HepG2 (cell line): ENCODE results near the gene FILIP1. TPM values are rescaled to one million over a fixed set of nuclear protein-coding genes. Genes with fewer than 3 reads are reported as not detected.

Experiments
- ATF7 ChIP-seq, 2 experiments: fragments of 450-650 bp in 1 of 2; sonication (generic) in 1 of 2; formaldehyde crosslinking in 1 of 2; IDR thresholded peaks; 2 replicates each; pipeline versions ENCODE4 v1.4.0 to v1.6.1; 2016 to 2020; ENCODE audit warnings: antibody characterized with exemption in 1 of 2, mild to moderate bottlenecking in 1 of 2, missing genetic modification reagents in 1 of 2
- CBX1 ChIP-seq: IDR thresholded peaks from one replicate; pipeline ENCODE4 v1.6.1; 2016; ENCODE audit warnings: antibody characterized with exemption, low read depth
- HCFC1 ChIP-seq: fragments of 150-350 bp; IDR thresholded peaks from 2 replicates; pipeline ENCODE4 v1.6.1; 2014; ENCODE audit warnings: low read depth, low read length
- HIC2 ChIP-seq: sonication (generic); formaldehyde crosslinking; IDR thresholded peaks from 2 replicates; pipeline ENCODE4 v1.9.0; 2022; ENCODE audit warnings: low read depth, missing genetic modification reagents
- HINFP ChIP-seq: sonication (generic); formaldehyde crosslinking; IDR thresholded peaks from 2 replicates; pipeline ENCODE4 v1.4.0; 2020; ENCODE audit warnings: low read depth, mild to moderate bottlenecking, missing genetic modification reagents
- IRF1 ChIP-seq: sonication (generic); formaldehyde crosslinking; IDR thresholded peaks from 2 replicates; pipeline ENCODE4 v1.4.0; 2020; ENCODE audit warnings: low read depth, mild to moderate bottlenecking, missing genetic modification reagents
- KDM1A ChIP-seq: IDR thresholded peaks from 2 replicates; pipeline ENCODE4 v1.6.1; 2016; ENCODE audit warnings: missing compliant biosample characterization
- MAF1 ChIP-seq: sonication (generic); formaldehyde crosslinking; IDR thresholded peaks from 2 replicates; pipeline ENCODE4 v1.5.0; 2020; ENCODE audit warnings: missing genetic modification reagents, borderline replicate concordance
- MEF2D ChIP-seq: sonication (generic); formaldehyde crosslinking; IDR thresholded peaks from 2 replicates; pipeline ENCODE4 v1.5.1; 2020; ENCODE audit warnings: mild to moderate bottlenecking, missing genetic modification reagents
- RARA ChIP-seq: IDR thresholded peaks from 2 replicates; pipeline ENCODE4 v1.6.1; 2016; ENCODE audit warnings: missing genetic modification reagents, missing compliant biosample characterization
- RNF2 ChIP-seq: fragments of 450-650 bp; conservative IDR thresholded peaks from 2 replicates; pipeline ENCODE4 v1.6.1; 2016; ENCODE audit warnings: low read depth
- STAT5B ChIP-seq: sonication (generic); formaldehyde crosslinking; IDR thresholded peaks from 2 replicates; pipeline ENCODE4 v1.4.0; 2020; ENCODE audit warnings: missing genetic modification reagents
- TEF ChIP-seq: sonication (generic); formaldehyde crosslinking; IDR thresholded peaks from 2 replicates; pipeline ENCODE4 v1.5.0; 2020; ENCODE audit warnings: missing genetic modification reagents
- TFE3 ChIP-seq: IDR thresholded peaks from 2 replicates; pipeline ENCODE4 v1.6.1; 2016
- THAP7 ChIP-seq: sonication (generic); formaldehyde crosslinking; IDR thresholded peaks from 2 replicates; pipeline ENCODE4 v1.8.1; 2023; ENCODE audit warnings: mild to moderate bottlenecking, missing genetic modification reagents
- U2AF1 ChIP-seq: fragments of 200-400 bp; formaldehyde crosslinking; optimal IDR thresholded peaks from 2 replicates; pipeline ENCODE3; 2017; ENCODE audit warnings: mild to moderate bottlenecking, low read depth, low read length
- ZFP41 ChIP-seq: sonication (generic); formaldehyde crosslinking; IDR thresholded peaks from 2 replicates; pipeline ENCODE4 v1.4.0; 2020; ENCODE audit warnings: mild to moderate bottlenecking, missing genetic modification reagents, borderline replicate concordance
- ZNF232 ChIP-seq: sonication (generic); formaldehyde crosslinking; IDR thresholded peaks from 2 replicates; pipeline ENCODE4 v1.4.0; 2020; ENCODE audit warnings: missing genetic modification reagents, borderline replicate concordance
- ZNF234 ChIP-seq: sonication (generic); formaldehyde crosslinking; conservative IDR thresholded peaks from 2 replicates; pipeline ENCODE4 v1.5.1; 2020; ENCODE audit warnings: mild to moderate bottlenecking, missing genetic modification reagents
- ZNF296 ChIP-seq: sonication (generic); formaldehyde crosslinking; conservative IDR thresholded peaks from 2 replicates; pipeline ENCODE4 v1.5.0; 2020; ENCODE audit warnings: mild to moderate bottlenecking, missing genetic modification reagents
- ZNF512 ChIP-seq: sonication (generic); formaldehyde crosslinking; IDR thresholded peaks from 2 replicates; pipeline ENCODE4 v1.4.0; 2020; ENCODE audit warnings: mild to moderate bottlenecking, missing genetic modification reagents
- polyA plus RNA-seq, 8 experiments: library from polyadenylated mRNA; depleted of rRNA in 3 of 8; stranded (reverse) in 7 of 8; unstranded in 1 of 8; fragments of >200 nt; fragmentation: Illumina TruSeq in 4 of 8; extraction: Trizol in 4 of 8; gene quantifications; 2 replicates each; pipeline versions ENCODE4 v1.2.1 to v1.2.3, GENCODE V29; 2011 to 2016; ENCODE audit warnings: low read depth in 4 of 8, missing spikeins in 1 of 8, mixed read lengths in 1 of 8; ENCODE audit not compliant: insufficient read depth in 1 of 8
- total RNA-seq, 5 experiments: library from RNA; depleted of rRNA; stranded (reverse); fragments of >200 nt; fragmentation: Illumina TruSeq; extraction: Trizol; gene quantifications; 2 replicates each; pipeline ENCODE4 v1.2.3, GENCODE V29; 2016; ENCODE audit warnings: low read depth in 1 of 5

Gene FILIP1
- total and polyA plus RNA-seq, 2 of the 13 experiments (the other 11 are each of a cell fraction or from before 2014, with no cell fraction given): not detected

GRCh38 chr6:75284632-75285282, 208.8 kb downstream of the FILIP1 start, which contains the start of gene TMEM30A (continued):
- TF ChIP-seq THAP7 (CRISPR knock-in tag): no peak
- TF ChIP-seq MAF1: no peak
- TF ChIP-seq IRF1 (CRISPR knock-in tag): 0 out of 2 replicates have a peak, but pooled peaks have one; percentile 55
- TF ChIP-seq HINFP: peak; percentile 42; the same call in 1 of the 2 replicates
- peak; percentile 77 for TF ChIP-seq MEF2D (CRISPR knock-in tag)
- no peak for TF ChIP-seq HIC2 (CRISPR knock-in tag)
- TF ChIP-seq RNF2: peak; percentile 73; the same call in 1 of the 2 replicates
- TF ChIP-seq ZNF232 (CRISPR knock-in tag): no peak
- peak; percentile 39; the same call in 1 of the 2 replicates for TF ChIP-seq HCFC1
- no peak for TF ChIP-seq STAT5B (CRISPR knock-in tag)
- no peak for TF ChIP-seq ZFP41 (CRISPR knock-in tag)
- TF ChIP-seq ZNF234 (CRISPR knock-in tag): no peak
- no peak for TF ChIP-seq ATF7 (IDR thresholded peaks at IDR 0.05)
- 0 out of 2 replicates have a peak, but pooled peaks have one; percentile 21 for TF ChIP-seq ATF7 (CRISPR knock-in tag; IDR thresholded peaks at IDR 0.05)
- no peak for TF ChIP-seq ZNF296 (CRISPR knock-in tag)
- no peak for TF ChIP-seq CBX1
- TF ChIP-seq U2AF1: no peak
- peak; percentile 17; the same call in 1 of the 2 replicates for TF ChIP-seq KDM1A (CRISPR knock-in tag)
- TF ChIP-seq TEF: no peak
- peak; percentile 58 for TF ChIP-seq TFE3 (CRISPR knock-in tag)
- TF ChIP-seq ZNF512 (CRISPR knock-in tag): no peak
- no peak; the same call in 1 of the 2 replicates for TF ChIP-seq RARA (CRISPR knock-in tag)
